SK-N-SH treated with all-trans-retinoic acid at 6 μM for 48 hours (cell line): ENCODE measurements around the gene DAB2IP.

ENCODE experiments used
- ATAC-seq: fragments of 200-7000 bp; cut with Tn5 transposase; 3 replicates; pipeline ENCODE4 v1.9.1; 2020; ENCODE audit warnings: mild to moderate bottlenecking, moderate library complexity
- ARNTL ChIP-seq: fragments of 450-650 bp; formaldehyde crosslinking; IDR thresholded peaks from 2 replicates; pipeline ENCODE4 v1.5.0; 2020; ENCODE audit warnings: low read depth, mild to moderate bottlenecking, moderate library complexity, borderline replicate concordance
- CREB5 ChIP-seq: fragments of 250-450 bp; sonication (Bioruptor Pico); IDR thresholded peaks from 2 replicates; pipeline ENCODE4 v1.5.1; 2020; ENCODE audit warnings: low read depth, mild to moderate bottlenecking, moderate library complexity
- ESRRG ChIP-seq: fragments of 250-450 bp; sonication (Bioruptor Pico); IDR thresholded peaks from 2 replicates; pipeline ENCODE4 v1.6.1; 2021; ENCODE audit warnings: mild to moderate bottlenecking
- ISL1 ChIP-seq: fragments of 250-450 bp; sonication (Bioruptor Pico); IDR thresholded peaks from 2 replicates; pipeline ENCODE4 v2.1.2; 2022; ENCODE audit warnings: mild to moderate bottlenecking, moderate library complexity
- PATZ1 ChIP-seq: fragments of 250-450 bp; sonication (Bioruptor Pico); IDR thresholded peaks from 2 replicates; pipeline ENCODE4 v1.8.0; 2020; ENCODE audit warnings: mild to moderate bottlenecking, moderate library complexity, borderline replicate concordance
- PPARA ChIP-seq: fragments of 250-450 bp; sonication (Bioruptor Pico); IDR thresholded peaks from 2 replicates; pipeline ENCODE4 v1.5.0; 2020; ENCODE audit warnings: mild to moderate bottlenecking, borderline replicate concordance
- SNAI2 ChIP-seq: fragments of 250-450 bp; sonication (Bioruptor Pico); IDR thresholded peaks from 2 replicates; pipeline ENCODE4 v1.5.0; 2020; ENCODE audit warnings: mild to moderate bottlenecking, moderate library complexity
- TCF4 ChIP-seq: fragments of 250-450 bp; sonication (Bioruptor Pico); IDR thresholded peaks from 2 replicates; pipeline ENCODE4 v1.8.0; 2021; ENCODE audit warnings: mild to moderate bottlenecking, moderate library complexity, borderline replicate concordance
- TOX ChIP-seq: fragments of 250-450 bp; sonication (Bioruptor Pico); IDR thresholded peaks from 2 replicates; pipeline ENCODE4 v1.8.0; 2021; ENCODE audit warnings: mild to moderate bottlenecking, moderate library complexity, borderline replicate concordance
- ZNF70 ChIP-seq: fragments of 450-650 bp; formaldehyde crosslinking; IDR thresholded peaks from 2 replicates; pipeline ENCODE4 v1.5.0; 2020; ENCODE audit warnings: mild to moderate bottlenecking, moderate library complexity
- TF ChIP-seq, protein P1 (sequence below): fragments of 250-450 bp; sonication (Bioruptor Pico); IDR thresholded peaks from 2 replicates; pipeline ENCODE4 v1.5.1; 2021; ENCODE audit warnings: mild to moderate bottlenecking, moderate library complexity
- TF ChIP-seq, protein P2 (sequence below): fragments of 250-450 bp; sonication (Bioruptor Pico); IDR thresholded peaks from 2 replicates; pipeline ENCODE4 v1.8.0; 2021; ENCODE audit warnings: low read depth, mild to moderate bottlenecking, moderate library complexity, borderline replicate concordance
- TF ChIP-seq, protein P3 (sequence below): fragments of 250-450 bp; sonication (Bioruptor Pico); IDR thresholded peaks from 2 replicates; pipeline ENCODE4 v1.5.0; 2020; ENCODE audit warnings: mild to moderate bottlenecking, moderate library complexity

DAB2IP gene

GRCh38 chr9:121749614-121750013 is 98.2 kb downstream of the DAB2IP start:
- TF ChIP-seq TOX (CRISPR knock-in tag) = no peak
- TF ChIP-seq SNAI2 (CRISPR knock-in tag) = no peak
- no peak for TF ChIP-seq ISL1 (CRISPR knock-in tag)
- no peak for TF ChIP-seq ESRRG (CRISPR knock-in tag)

GRCh38 chr9:121750259-121750714 is 98.9 kb downstream of the DAB2IP start:
- ATAC-seq = no peak
- TF ChIP-seq, protein P1, sequence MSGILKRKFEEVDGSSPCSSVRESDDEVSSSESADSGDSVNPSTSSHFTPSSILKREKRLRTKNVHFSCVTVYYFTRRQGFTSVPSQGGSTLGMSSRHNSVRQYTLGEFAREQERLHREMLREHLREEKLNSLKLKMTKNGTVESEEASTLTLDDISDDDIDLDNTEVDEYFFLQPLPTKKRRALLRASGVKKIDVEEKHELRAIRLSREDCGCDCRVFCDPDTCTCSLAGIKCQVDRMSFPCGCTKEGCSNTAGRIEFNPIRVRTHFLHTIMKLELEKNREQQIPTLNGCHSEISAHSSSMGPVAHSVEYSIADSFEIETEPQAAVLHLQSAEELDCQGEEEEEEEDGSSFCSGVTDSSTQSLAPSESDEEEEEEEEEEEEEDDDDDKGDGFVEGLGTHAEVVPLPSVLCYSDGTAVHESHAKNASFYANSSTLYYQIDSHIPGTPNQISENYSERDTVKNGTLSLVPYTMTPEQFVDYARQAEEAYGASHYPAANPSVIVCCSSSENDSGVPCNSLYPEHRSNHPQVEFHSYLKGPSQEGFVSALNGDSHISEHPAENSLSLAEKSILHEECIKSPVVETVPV (CRISPR knock-in tag) = no peak
- TF ChIP-seq TCF4 (CRISPR knock-in tag) = no peak
- TF ChIP-seq, all 23 proteins: peak for 0

More at GRCh38 chr9:121749614-121750013, 98.2 kb downstream of the DAB2IP start:
- no peak for ATAC-seq

GRCh38 chr9:121750715-121751623 is 99.5 kb downstream of the DAB2IP start:
- TF ChIP-seq, protein P2, sequence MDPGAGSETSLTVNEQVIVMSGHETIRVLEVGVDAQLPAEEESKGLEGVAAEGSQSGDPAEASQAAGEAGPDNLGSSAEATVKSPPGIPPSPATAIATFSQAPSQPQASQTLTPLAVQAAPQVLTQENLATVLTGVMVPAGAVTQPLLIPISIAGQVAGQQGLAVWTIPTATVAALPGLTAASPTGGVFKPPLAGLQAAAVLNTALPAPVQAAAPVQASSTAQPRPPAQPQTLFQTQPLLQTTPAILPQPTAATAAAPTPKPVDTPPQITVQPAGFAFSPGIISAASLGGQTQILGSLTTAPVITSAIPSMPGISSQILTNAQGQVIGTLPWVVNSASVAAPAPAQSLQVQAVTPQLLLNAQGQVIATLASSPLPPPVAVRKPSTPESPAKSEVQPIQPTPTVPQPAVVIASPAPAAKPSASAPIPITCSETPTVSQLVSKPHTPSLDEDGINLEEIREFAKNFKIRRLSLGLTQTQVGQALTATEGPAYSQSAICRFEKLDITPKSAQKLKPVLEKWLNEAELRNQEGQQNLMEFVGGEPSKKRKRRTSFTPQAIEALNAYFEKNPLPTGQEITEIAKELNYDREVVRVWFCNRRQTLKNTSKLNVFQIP (CRISPR knock-in tag) = no peak
- TF ChIP-seq TCF4 (CRISPR knock-in tag) (no peak), ESRRG (CRISPR knock-in tag) (no peak), PATZ1 (no peak), ISL1 (CRISPR knock-in tag) (no peak)
- TF ChIP-seq, protein P1 (CRISPR knock-in tag) = no peak
- no peak for ATAC-seq

DNA sequence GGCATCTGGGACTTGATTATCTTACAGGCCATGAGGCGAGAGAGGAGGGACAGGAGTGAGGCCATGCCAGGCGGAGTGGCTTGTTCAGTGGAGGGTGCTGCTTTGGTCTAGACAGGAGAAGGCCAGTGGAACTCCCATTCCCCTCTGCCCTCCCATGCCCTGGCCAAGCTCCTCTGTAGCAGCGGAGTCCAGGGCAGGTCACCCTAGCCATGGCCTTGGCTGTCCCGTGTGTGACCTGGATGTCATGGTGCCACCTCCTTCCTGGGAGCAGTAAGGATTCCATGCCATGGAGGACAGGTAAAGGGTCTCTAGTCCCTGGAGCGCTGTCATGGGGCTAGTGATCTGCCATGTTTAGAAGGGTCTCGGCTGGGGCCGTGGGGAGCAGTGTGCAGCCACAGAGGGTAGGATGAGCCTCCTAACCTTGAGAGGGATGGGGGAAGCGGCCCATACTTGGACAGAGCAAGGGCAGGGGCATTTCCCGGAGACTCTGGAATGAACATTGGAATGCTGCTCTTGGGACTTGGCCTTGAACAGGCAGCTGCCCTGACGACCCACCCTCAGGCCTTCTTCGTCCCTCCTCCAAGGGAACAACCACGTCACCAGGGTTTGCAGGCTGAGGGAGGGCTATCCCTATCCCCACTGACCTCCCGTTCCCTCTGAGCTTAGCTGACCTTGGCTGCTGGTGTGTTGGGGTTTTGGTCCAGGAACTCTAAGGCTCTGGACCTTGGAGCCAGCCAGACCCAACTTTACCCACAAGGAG is 100.4 kb downstream of the DAB2IP start:
- TF ChIP-seq ZNF70 (CRISPR knock-in tag) (no peak), ISL1 (CRISPR knock-in tag) (no peak), TOX (CRISPR knock-in tag) (no peak), ESRRG (CRISPR knock-in tag) (no peak), PPARA (CRISPR knock-in tag) (no peak), CREB5 (no peak), ARNTL (CRISPR knock-in tag) (no peak)
- TF ChIP-seq, protein P3, sequence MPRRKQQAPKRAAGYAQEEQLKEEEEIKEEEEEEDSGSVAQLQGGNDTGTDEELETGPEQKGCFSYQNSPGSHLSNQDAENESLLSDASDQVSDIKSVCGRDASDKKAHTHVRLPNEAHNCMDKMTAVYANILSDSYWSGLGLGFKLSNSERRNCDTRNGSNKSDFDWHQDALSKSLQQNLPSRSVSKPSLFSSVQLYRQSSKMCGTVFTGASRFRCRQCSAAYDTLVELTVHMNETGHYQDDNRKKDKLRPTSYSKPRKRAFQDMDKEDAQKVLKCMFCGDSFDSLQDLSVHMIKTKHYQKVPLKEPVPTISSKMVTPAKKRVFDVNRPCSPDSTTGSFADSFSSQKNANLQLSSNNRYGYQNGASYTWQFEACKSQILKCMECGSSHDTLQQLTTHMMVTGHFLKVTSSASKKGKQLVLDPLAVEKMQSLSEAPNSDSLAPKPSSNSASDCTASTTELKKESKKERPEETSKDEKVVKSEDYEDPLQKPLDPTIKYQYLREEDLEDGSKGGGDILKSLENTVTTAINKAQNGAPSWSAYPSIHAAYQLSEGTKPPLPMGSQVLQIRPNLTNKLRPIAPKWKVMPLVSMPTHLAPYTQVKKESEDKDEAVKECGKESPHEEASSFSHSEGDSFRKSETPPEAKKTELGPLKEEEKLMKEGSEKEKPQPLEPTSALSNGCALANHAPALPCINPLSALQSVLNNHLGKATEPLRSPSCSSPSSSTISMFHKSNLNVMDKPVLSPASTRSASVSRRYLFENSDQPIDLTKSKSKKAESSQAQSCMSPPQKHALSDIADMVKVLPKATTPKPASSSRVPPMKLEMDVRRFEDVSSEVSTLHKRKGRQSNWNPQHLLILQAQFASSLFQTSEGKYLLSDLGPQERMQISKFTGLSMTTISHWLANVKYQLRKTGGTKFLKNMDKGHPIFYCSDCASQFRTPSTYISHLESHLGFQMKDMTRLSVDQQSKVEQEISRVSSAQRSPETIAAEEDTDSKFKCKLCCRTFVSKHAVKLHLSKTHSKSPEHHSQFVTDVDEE = no peak
- TF ChIP-seq, protein P1 (CRISPR knock-in tag) = no peak
- no peak for ATAC-seq
